Transverse colon (tissue), 4 donors: ENCODE results near the gene SOD1. TPM values are rescaled to one million over a fixed set of nuclear protein-coding genes. Genes with fewer than 3 reads are reported as not detected.

Source experiments
- DNase-seq: peaks from one replicate; pipeline ENCODE4 v3.0.0-alpha.2; 2019
- H3K27ac ChIP-seq, 4 donors: fragments of 200-600 bp; sonication (generic); 2 replicates each; pipeline ENCODE4 v1.5.1; 2016 to 2018; ENCODE audit warnings: inconsistent platforms in 4 of 4
- H3K27me3 ChIP-seq: fragments of 200-600 bp; sonication (generic); 2 replicates; pipeline ENCODE4 v1.5.1; 2017; ENCODE audit warnings: inconsistent platforms
- H3K36me3 ChIP-seq, 4 donors: fragments of 200-600 bp; sonication (generic); 2 replicates each; pipeline ENCODE4 v1.5.1; 2017 to 2019; ENCODE audit warnings: inconsistent platforms in 4 of 4
- H3K4me1 ChIP-seq, 4 donors: fragments of 200-600 bp; sonication (generic); 2 replicates each; pipeline ENCODE4 v1.5.1; 2017 to 2020; ENCODE audit warnings: inconsistent platforms in 4 of 4
- H3K4me3 ChIP-seq, 4 donors: fragments of 200-600 bp; sonication (generic); 1 replicate in 1 of 4; 2 replicates in 3 of 4; pipeline versions ENCODE4 v1.5.1 to v1.6.1; 2017 to 2019; ENCODE audit warnings: inconsistent platforms in 4 of 4
- H3K9me3 ChIP-seq, 2 donors: fragments of 200-600 bp; sonication (generic); 2 replicates each; pipeline ENCODE4 v1.5.1; 2017 to 2019; ENCODE audit warnings: inconsistent platforms in 2 of 2
- EP300 ChIP-seq: sonication (generic); formaldehyde crosslinking; IDR thresholded peaks from one replicate; pipeline ENCODE4 v1.6.1; 2017; ENCODE audit warnings: antibody characterized with exemption, low read depth
- POLR2A ChIP-seq: fragments of 450-650 bp; IDR thresholded peaks from one replicate; pipeline ENCODE4 v1.6.1; 2016; ENCODE audit warnings: antibody characterized with exemption, mild to moderate bottlenecking, moderate library complexity
- POLR2AphosphoS5 ChIP-seq, 3 donors: sonication (generic); formaldehyde crosslinking; IDR thresholded peaks; one replicate each; pipeline ENCODE4 v1.6.1; 2016; ENCODE audit warnings: antibody characterized with exemption in 3 of 3
- WGBS, 2 donors: methylation state at CpG; one replicate each; pipeline ENCODE4 v1.1.5; 2018; ENCODE audit warnings: low coverage in 1 of 2; 5-methylcytosine and 5-hydroxymethylcytosine counted together
- in situ Hi-C, 4 donors: fragments of 200-750 bp; cut with MboI; loops; one replicate each; pipeline versions ENCODE4 v1.15.0 to v1.15.1; 2017; ENCODE audit warnings: low sequenced_read_pairs in 3 of 4, low pct_ligation_motif_present in 1 of 4, low pct_unique_long_range_greater_than_20kb in 1 of 4
- intact Hi-C: fragments of 100-400 bp; cut with DNase I; formaldehyde crosslinking; loops from one replicate; pipeline ENCODE4 v1.15.1; 2023; ENCODE audit warnings: low total_unique reads
- total RNA-seq, 4 donors: library from RNA; depleted of rRNA; stranded (reverse); fragments of >200 nt; gene quantifications; one replicate each; pipeline ENCODE4 v1.1.0, GENCODE V29; 2016
- TF ChIP-seq, protein P1 (sequence below), 5 experiments: fragments of 200-600 bp in 3 of 5; fragments of 450-650 bp in 2 of 5; sonication (generic) in 3 of 5; IDR thresholded peaks; 1 replicate in 2 of 5; 2 replicates in 3 of 5; pipeline ENCODE4 v1.5.1; 2016 to 2017; ENCODE audit warnings: antibody characterized with exemption in 5 of 5, inconsistent platforms in 3 of 5, mild to moderate bottlenecking in 2 of 5, moderate library complexity in 1 of 5

SOD1 gene
- total RNA-seq, 4 donors from 2014 or later: 117 to 312 (median 256) TPM

DNA sequence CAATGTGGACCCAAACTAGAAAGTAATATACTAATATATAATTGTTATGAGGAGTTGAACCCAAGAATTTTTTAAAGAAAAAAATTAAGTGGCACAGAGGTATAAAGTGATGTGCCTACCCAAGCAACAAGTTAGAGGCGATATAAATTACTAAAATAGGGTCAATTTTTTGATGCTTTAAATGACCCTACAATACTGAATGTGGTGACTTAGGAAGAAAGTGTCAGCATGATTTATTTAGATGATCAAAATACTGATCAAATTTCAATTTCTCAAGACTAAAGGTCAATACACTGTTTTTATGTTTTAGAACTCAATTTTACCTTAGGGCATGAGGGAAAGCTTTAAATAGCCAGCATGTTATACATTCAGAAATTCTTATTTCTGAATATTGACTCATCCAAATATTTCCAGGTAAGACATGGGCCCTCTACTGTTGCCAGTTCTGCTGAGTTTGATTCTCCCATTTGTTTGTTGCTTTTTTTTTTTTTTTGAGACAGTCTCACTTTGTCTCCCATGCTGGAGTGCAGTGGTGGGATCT, 52.3 kb downstream of the SOD1 start:
- in situ Hi-C loops: no loop called here

DNA sequence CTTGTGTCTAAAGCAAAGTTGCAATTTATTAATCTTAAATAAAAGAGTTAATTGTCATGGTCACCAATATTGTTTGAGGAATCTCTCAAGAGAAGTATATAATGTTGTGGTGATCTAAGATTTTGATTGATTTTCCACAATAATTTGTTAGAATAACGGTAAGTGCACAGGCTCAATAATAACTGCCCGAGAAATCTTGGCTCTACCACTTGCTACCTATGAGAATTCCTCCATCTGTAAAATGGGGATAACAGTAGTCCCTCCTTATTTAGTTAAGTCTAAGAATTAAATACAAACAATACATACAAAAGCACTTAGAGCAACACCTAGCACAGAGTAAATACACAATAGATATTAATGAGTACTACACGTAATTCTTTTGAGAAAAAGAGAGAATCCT, 53.6 kb downstream of the SOD1 start:
- DNase-seq: no peak
- TF ChIP-seq POLR2A (no peak), POLR2AphosphoS5 (IDR thresholded peaks at IDR 0.05) (no peak), EP300 (no peak)
- TF ChIP-seq, protein P1, sequence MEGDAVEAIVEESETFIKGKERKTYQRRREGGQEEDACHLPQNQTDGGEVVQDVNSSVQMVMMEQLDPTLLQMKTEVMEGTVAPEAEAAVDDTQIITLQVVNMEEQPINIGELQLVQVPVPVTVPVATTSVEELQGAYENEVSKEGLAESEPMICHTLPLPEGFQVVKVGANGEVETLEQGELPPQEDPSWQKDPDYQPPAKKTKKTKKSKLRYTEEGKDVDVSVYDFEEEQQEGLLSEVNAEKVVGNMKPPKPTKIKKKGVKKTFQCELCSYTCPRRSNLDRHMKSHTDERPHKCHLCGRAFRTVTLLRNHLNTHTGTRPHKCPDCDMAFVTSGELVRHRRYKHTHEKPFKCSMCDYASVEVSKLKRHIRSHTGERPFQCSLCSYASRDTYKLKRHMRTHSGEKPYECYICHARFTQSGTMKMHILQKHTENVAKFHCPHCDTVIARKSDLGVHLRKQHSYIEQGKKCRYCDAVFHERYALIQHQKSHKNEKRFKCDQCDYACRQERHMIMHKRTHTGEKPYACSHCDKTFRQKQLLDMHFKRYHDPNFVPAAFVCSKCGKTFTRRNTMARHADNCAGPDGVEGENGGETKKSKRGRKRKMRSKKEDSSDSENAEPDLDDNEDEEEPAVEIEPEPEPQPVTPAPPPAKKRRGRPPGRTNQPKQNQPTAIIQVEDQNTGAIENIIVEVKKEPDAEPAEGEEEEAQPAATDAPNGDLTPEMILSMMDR (IDR thresholded peaks at IDR 0.05): no peak
- Histone ChIP-seq H3K27ac (no peak overlapping the region), H3K4me3 (no peak overlapping the region), H3K4me1 (peaks cover 0 to 51% (median 5%) of the 10 kb centered on the region in 4 donors), H3K36me3 (no peaks in the 10 kb centered on the region), H3K27me3 (no peaks in the 10 kb centered on the region), H3K9me3 (no peaks in the 10 kb centered on the region)
- 50 to 76% methylated on average over 3 of the region's 3 CpGs for WGBS, 2 donors
- intact Hi-C loops: no loop called here
- in situ Hi-C loops: no loop called here

More for the DNA sequence above, 52.3 kb downstream of the SOD1 start:
- no peak overlapping the region for H3K27ac ChIP-seq
- H3K4me3 ChIP-seq: no peak overlapping the region
- TF ChIP-seq EP300 (no peak), POLR2A (no peak), POLR2AphosphoS5 (IDR thresholded peaks at IDR 0.05) (no peak)
- TF ChIP-seq, protein P1 (IDR thresholded peaks at IDR 0.05): no peak
- no peaks in the 10 kb centered on the region for H3K9me3 ChIP-seq
- no peak for DNase-seq
- no peaks in the 10 kb centered on the region for H3K27me3 ChIP-seq
- no peaks in the 10 kb centered on the region for H3K36me3 ChIP-seq
- intact Hi-C loops: no loop called here
- peaks cover 0 to 53% (median 5%) of the 10 kb centered on the region in 4 donors for H3K4me1 ChIP-seq
- 95 to 100% methylated on average over 1 of the region's 1 CpG for WGBS, 2 donors

DNA sequence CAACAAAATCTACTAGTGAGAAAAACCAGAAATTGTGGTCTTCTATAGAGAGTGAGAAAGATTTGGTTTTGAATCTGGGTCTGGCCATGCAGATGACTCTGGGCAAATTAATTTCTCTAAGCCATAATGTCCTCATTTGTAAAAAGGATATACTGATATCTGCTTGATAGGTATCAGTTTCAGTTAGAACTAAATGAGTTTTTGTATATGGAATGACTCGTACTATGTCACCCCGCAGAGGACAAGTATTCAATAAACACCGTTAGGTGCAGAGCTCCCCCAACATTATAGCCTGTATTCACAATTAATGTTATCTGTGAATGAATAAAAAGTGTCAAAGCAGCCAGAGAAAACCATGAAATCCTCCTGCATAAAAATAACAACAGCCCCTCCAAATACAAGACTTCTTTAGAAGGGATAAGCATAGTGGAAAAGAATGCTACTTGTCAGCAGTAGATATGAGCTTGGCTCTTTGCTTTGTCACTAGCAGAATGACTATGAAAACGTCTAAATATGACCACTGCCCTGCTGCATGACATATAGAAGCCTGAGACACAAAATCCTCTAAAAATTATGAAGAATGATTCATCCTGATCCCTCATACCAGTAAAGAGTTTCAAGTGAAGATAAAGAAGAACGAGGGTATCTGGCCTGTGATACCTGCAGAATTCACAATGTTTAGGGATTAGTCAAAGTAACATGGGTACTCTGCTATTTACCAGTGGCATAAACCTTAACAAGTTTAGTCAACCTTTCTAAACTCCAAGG, 54.7 kb downstream of the SOD1 start:
- Histone ChIP-seq H3K4me1 (peaks cover 0 to 41% (median 5%) of the 10 kb centered on the region in 4 donors), H3K36me3 (no peaks in the 10 kb centered on the region), H3K27me3 (no peaks in the 10 kb centered on the region), H3K27ac (no peak overlapping the region), H3K9me3 (no peaks in the 10 kb centered on the region), H3K4me3 (no peak overlapping the region)
- in situ Hi-C loops (no loop called here), intact Hi-C loops (no loop called here)
- 58 to 64% methylated on average over 5 of the region's 5 CpGs for WGBS, 2 donors
- DNase-seq: no peak
- TF ChIP-seq EP300 (no peak), POLR2A (no peak), POLR2AphosphoS5 (IDR thresholded peaks at IDR 0.05) (no peak)
- TF ChIP-seq, protein P1 (IDR thresholded peaks at IDR 0.05): no peak

DNA sequence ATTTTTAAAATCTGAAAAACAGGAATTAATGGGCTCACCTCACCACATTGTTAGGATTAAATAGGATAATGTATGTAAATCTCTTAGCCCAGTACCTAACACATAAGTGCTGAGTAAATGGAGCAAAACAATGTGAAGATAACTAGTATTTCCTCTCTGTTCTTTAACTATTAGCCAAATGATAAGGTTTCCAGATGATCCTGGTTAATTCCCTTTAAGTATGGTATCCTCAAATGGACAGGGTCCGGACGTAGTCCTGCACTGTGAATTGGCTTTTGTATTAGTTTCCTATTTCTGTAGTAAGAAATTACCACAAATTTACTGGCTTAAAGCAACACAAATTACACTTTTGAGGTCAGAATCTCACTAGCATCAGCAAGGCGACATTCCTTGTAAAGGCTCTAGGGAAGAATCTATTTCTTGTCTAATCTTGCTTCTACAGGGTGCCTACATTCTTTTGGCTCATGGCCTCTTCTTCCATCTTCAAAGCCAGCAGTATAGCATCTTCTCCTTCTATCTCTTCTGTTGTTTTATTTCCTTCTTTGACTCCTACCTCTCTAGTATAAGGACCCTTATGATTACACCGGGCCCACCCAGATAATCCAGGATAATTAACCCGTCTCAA, 55.4 kb downstream of the SOD1 start:
- H3K36me3 ChIP-seq: no peaks in the 10 kb centered on the region
- in situ Hi-C loops: no loop called here
- H3K27me3 ChIP-seq: no peaks in the 10 kb centered on the region
- H3K9me3 ChIP-seq: no peaks in the 10 kb centered on the region
- no peak overlapping the region for H3K27ac ChIP-seq
- no peak for DNase-seq
- no peak overlapping the region for H3K4me3 ChIP-seq
- H3K4me1 ChIP-seq: peaks cover 0 to 35% (median 5%) of the 10 kb centered on the region in 4 donors
- no peak for TF ChIP-seq POLR2A
- no peak for TF ChIP-seq POLR2AphosphoS5 (IDR thresholded peaks at IDR 0.05)
- no peak for TF ChIP-seq EP300
- TF ChIP-seq, protein P1 (IDR thresholded peaks at IDR 0.05): no peak
- 91 to 92% methylated on average over 5 of the region's 5 CpGs for WGBS, 2 donors
- intact Hi-C loops: no loop called here
